Endothelial cell of umbilical vein (primary cell): ENCODE results near the gene SMIM11. TPM values are rescaled to one million over a fixed set of nuclear protein-coding genes. Genes with fewer than 3 reads are reported as not detected.

Source experiments
- BruUV-seq: library from RNA; stranded (reverse); fragments of 400-500 nt; replicated peaks from 2 replicates; lab custom pipeline; 2021; lab: Mats Ljungman, UMichigan
- CTCF ChIA-PET: fragments of 300-600, 350-600 bp; sonication (Branson Sonifier 250); formaldehyde crosslinking; loops from one replicate; lab custom pipeline; 2021; ENCODE audit warnings: antibody characterized with exemption, inconsistent platforms; lab: Charles Lee
- POLR2A ChIA-PET: fragments of 300-600, 350-600 bp; sonication (Branson Sonifier 250); formaldehyde crosslinking; loops from one replicate; lab custom pipeline; 2021; ENCODE audit warnings: antibody characterized with exemption, inconsistent platforms; lab: Charles Lee
- DNase-seq: peaks from one replicate; pipeline ENCODE4 v3.0.0-alpha.2; 2011; ENCODE audit warnings: low read depth, low spot score
- FAIRE-seq: peaks from 2 replicates; lab custom pipeline; 2011; peaks lifted over from hg19 to GRCh38; lab: Jason Lieb, UNC
- H2AFZ ChIP-seq: 2 replicates; pipeline ENCODE4 v1.6.0; 2012; ENCODE audit warnings: low read depth, low read length, control low read depth, inconsistent platforms
- H3K27ac ChIP-seq: 2 replicates; pipeline ENCODE4 v1.5.1; 2011; ENCODE audit warnings: low read depth, mild to moderate bottlenecking, control low read depth, low read length, moderate library complexity; ENCODE audit not compliant: insufficient read depth
- H3K27me3 ChIP-seq, 2 experiments: 2 replicates each; pipeline versions ENCODE4 v1.6.0 to v1.6.1; 2011; ENCODE audit warnings: low read length in 2 of 2, mixed read lengths in 1 of 2; ENCODE audit not compliant: control insufficient read depth in 2 of 2, insufficient read depth in 2 of 2
- H3K36me3 ChIP-seq, 2 experiments: 2 replicates in 1 of 2; 3 replicates in 1 of 2; pipeline ENCODE4 v1.5.1; 2011; ENCODE audit warnings: low read length in 2 of 2, mild to moderate bottlenecking in 1 of 2, moderate library complexity in 1 of 2; ENCODE audit not compliant: control insufficient read depth in 2 of 2, insufficient read depth in 2 of 2; ENCODE audit errors: extremely low read depth in 1 of 2
- H3K4me1 ChIP-seq: 3 replicates; pipeline ENCODE4 v1.5.1; 2011; ENCODE audit warnings: mild to moderate bottlenecking, low read length; ENCODE audit not compliant: control insufficient read depth, insufficient read depth; ENCODE audit errors: extremely low read depth
- H3K4me2 ChIP-seq: 2 replicates; pipeline ENCODE4 v1.6.1; 2011; ENCODE audit warnings: low read length, control low read depth, mixed read lengths; ENCODE audit not compliant: insufficient read depth
- H3K4me3 ChIP-seq, 3 experiments: fragments of 200-600 bp in 1 of 3; sonication (generic), shearing (Covaris generic) in 1 of 3; replicated peaks in 1 of 3; 2 replicates each; pipeline ENCODE4 v1.5.1; 2011 to 2016; ENCODE audit warnings: control low read depth in 3 of 3, low read length in 3 of 3, mild to moderate bottlenecking in 2 of 3, inconsistent platforms in 1 of 3, low read depth in 1 of 3, moderate library complexity in 1 of 3; ENCODE audit not compliant: insufficient read depth in 1 of 3
- H3K79me2 ChIP-seq: 2 replicates; pipeline ENCODE4 v1.6.0; 2012; ENCODE audit warnings: low read length, inconsistent platforms; ENCODE audit not compliant: control insufficient read depth, insufficient read depth
- H3K9ac ChIP-seq: replicated peaks from 2 replicates; pipeline ENCODE3; 2011; ENCODE audit warnings: low read length, control low read depth; ENCODE audit not compliant: insufficient read depth; ENCODE audit errors: extremely low read depth
- H3K9me1 ChIP-seq: replicated peaks from 3 replicates; pipeline ENCODE4 v1.6.0; 2011; ENCODE audit warnings: mild to moderate bottlenecking, low read length; ENCODE audit not compliant: control insufficient read depth, insufficient read depth; ENCODE audit errors: extremely low read depth
- H3K9me3 ChIP-seq: replicated peaks from 2 replicates; pipeline ENCODE4 v1.5.1; 2012; ENCODE audit warnings: low read length, inconsistent platforms; ENCODE audit not compliant: control insufficient read depth, insufficient read depth
- H4K20me1 ChIP-seq: replicated peaks from 2 replicates; pipeline ENCODE3; 2011; ENCODE audit warnings: mild to moderate bottlenecking, low read length; ENCODE audit not compliant: control insufficient read depth, insufficient read depth; ENCODE audit errors: extremely low read depth
- EZH2 ChIP-seq: IDR thresholded peaks from 2 replicates; pipeline ENCODE4 v1.6.1; 2012; ENCODE audit warnings: borderline replicate concordance, low read depth, mild to moderate bottlenecking, moderate library complexity, low read length, inconsistent platforms; ENCODE audit not compliant: severe bottlenecking
- FOS ChIP-seq: IDR thresholded peaks from 2 replicates; pipeline ENCODE4 v1.6.1; 2011; ENCODE audit warnings: mild to moderate bottlenecking, low read length, moderate library complexity, borderline replicate concordance; ENCODE audit not compliant: insufficient read depth
- GATA2 ChIP-seq: IDR thresholded peaks from 2 replicates; pipeline ENCODE4 v1.7.0; 2011; ENCODE audit warnings: low read depth, mild to moderate bottlenecking, moderate library complexity, mixed read lengths, low read length; ENCODE audit not compliant: insufficient read length, insufficient read depth
- JUN ChIP-seq: IDR thresholded peaks from 2 replicates; pipeline ENCODE4 v1.6.1; 2011; ENCODE audit warnings: borderline replicate concordance, low read depth; ENCODE audit not compliant: insufficient read length, insufficient read depth
- MYC ChIP-seq: IDR thresholded peaks from one replicate; pipeline ENCODE4 v1.6.1; 2011; ENCODE audit warnings: mild to moderate bottlenecking, low read depth, low read length
- POLR2A ChIP-seq: IDR thresholded peaks from 2 replicates; pipeline ENCODE4 v1.6.1; 2012; ENCODE audit warnings: low read depth, mild to moderate bottlenecking, control low read depth, low read length
- POLR2AphosphoS5 ChIP-seq: IDR thresholded peaks from 2 replicates; pipeline ENCODE4 v1.6.1; 2012; ENCODE audit warnings: low read depth, mild to moderate bottlenecking, control low read depth, low read length, moderate library complexity; ENCODE audit not compliant: insufficient read depth
- dilution Hi-C: fragments of 300-500 bp; cut with MboI; formaldehyde crosslinking; loops from one replicate; pipeline ENCODE4 v1.15.0; 2019; ENCODE audit warnings: low sequenced_read_pairs; ENCODE audit not compliant: extremely low pct_ligation_motif_present
- intact Hi-C: fragments of 100-400 bp; cut with micrococcal nuclease; formaldehyde crosslinking; loops from one replicate; pipeline ENCODE4 v1.10.0; 2022
- polyA plus RNA-seq, 4 experiments: library from polyadenylated mRNA; depleted of rRNA in 3 of 4; stranded (reverse) in 3 of 4; unstranded in 1 of 4; fragments of >200 nt; gene quantifications; 2 replicates each; pipeline versions ENCODE4 v1.2.1 to v1.2.3, GENCODE V29; 2011 to 2012; ENCODE audit warnings: missing spikeins in 1 of 4
- total RNA-seq: library from RNA; stranded (reverse); gene quantifications from 2 replicates; pipeline ENCODE4 v1.2.3, GENCODE V29; 2021
- TF ChIP-seq, protein P1 (sequence below): IDR thresholded peaks from 2 replicates; pipeline ENCODE4 v1.6.1; 2011; ENCODE audit not compliant: insufficient read depth, insufficient read length
- TF ChIP-seq, protein P2 (sequence below), 2 donors: IDR thresholded peaks; 1 replicate in 1 of 2; 2 replicates in 1 of 2; pipeline ENCODE4 v1.5.1; 2011; ENCODE audit warnings: low read length in 2 of 2, mild to moderate bottlenecking in 2 of 2, moderate library complexity in 2 of 2, control low read depth in 1 of 2, inconsistent platforms in 1 of 2, low read depth in 1 of 2; ENCODE audit not compliant: insufficient read depth in 1 of 2; ENCODE audit errors: extremely low read depth in 1 of 2

SMIM11 gene
- total and polyA plus RNA-seq, 2 donors (not counting 3 experiments of a cell fraction or from before 2014, with no cell fraction given): 1.4 to 1.5 TPM

DNA sequence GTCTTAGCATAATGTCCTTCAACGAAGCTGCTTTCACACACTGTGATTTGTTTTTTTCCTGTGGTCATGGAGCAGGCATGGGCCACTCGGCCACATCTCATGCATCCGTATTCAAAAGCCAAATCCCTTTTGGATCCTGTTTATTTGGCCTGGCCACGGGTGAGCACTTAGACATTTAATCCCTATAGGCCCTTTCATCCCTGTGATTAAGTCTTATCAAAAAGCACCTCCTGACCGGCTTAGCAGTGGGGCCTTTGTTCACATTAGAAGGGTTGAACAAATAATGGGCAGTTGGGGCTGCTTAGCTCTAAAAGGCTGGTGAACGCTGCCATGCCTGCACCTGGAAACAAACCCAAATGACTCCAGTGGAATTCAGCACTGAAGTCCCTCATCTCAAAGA, 9.5 kb upstream of the SMIM11 start:
- H3K36me3 ChIP-seq: no peaks in the 10 kb centered on the region
- H3K9ac ChIP-seq: no peak overlapping the region
- no peak overlapping the region for H3K27ac ChIP-seq
- H3K9me3 ChIP-seq: no peaks in the 10 kb centered on the region
- dilution Hi-C loops: no loop called here
- DNase-seq (no peak), FAIRE-seq (no peak)
- no peaks in the 10 kb centered on the region for H3K4me1 ChIP-seq
- no peaks in the 10 kb centered on the region for H4K20me1 ChIP-seq
- BruUV-seq: no TSS peak
- H3K79me2 ChIP-seq: no peaks in the 10 kb centered on the region
- ChIA-PET CTCF (no interaction called here), POLR2A (no interaction called here)
- H3K9me1 ChIP-seq: no peaks in the 10 kb centered on the region
- H3K4me2 ChIP-seq: no peak overlapping the region
- intact Hi-C loops: no loop called here
- no peak overlapping the region for H2AFZ ChIP-seq
- peaks cover 12 to 13% of the 10 kb centered on the region in 2 experiments for H3K27me3 ChIP-seq
- H3K4me3 ChIP-seq: no peak overlapping the region
- TF ChIP-seq GATA2: no peak
- TF ChIP-seq, protein P1, sequence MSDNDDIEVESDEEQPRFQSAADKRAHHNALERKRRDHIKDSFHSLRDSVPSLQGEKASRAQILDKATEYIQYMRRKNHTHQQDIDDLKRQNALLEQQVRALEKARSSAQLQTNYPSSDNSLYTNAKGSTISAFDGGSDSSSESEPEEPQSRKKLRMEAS: no peak
- no peak for TF ChIP-seq POLR2A
- TF ChIP-seq JUN: no peak
- TF ChIP-seq, protein P2, sequence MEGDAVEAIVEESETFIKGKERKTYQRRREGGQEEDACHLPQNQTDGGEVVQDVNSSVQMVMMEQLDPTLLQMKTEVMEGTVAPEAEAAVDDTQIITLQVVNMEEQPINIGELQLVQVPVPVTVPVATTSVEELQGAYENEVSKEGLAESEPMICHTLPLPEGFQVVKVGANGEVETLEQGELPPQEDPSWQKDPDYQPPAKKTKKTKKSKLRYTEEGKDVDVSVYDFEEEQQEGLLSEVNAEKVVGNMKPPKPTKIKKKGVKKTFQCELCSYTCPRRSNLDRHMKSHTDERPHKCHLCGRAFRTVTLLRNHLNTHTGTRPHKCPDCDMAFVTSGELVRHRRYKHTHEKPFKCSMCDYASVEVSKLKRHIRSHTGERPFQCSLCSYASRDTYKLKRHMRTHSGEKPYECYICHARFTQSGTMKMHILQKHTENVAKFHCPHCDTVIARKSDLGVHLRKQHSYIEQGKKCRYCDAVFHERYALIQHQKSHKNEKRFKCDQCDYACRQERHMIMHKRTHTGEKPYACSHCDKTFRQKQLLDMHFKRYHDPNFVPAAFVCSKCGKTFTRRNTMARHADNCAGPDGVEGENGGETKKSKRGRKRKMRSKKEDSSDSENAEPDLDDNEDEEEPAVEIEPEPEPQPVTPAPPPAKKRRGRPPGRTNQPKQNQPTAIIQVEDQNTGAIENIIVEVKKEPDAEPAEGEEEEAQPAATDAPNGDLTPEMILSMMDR (IDR thresholded peaks at IDR 0.05; ENCODE audit: extremely low read depth in 1 of 2, insufficient read depth in 1 of 2, low read depth in 1 of 2, low read length in 2 of 2): no peak
- TF ChIP-seq MYC: no peak
- TF ChIP-seq FOS: no peak
- TF ChIP-seq POLR2AphosphoS5: no peak
- no peak for TF ChIP-seq EZH2
